ENCODE results near the gene AMBP. TPM values are rescaled to one million over a fixed set of nuclear protein-coding genes. Genes with fewer than 3 reads are reported as not detected.

The AMBP gene
- total RNA-seq, 2 experiments from 2014 or later, result not detected

Other genes starting within 250 kb of the AMBP start
- under 1 TPM; 0.60 to 0.75 TPM for gene ZNF618, start 202.0 kb downstream of the AMBP start, total RNA-seq
- not detected for gene KIF12, start 21.0 kb upstream of the AMBP start, total RNA-seq
- 1 to 10 TPM; 1.7 to 1.9 TPM for gene COL27A1, start 77.2 kb upstream of the AMBP start, total RNA-seq
- gene ORM1, start 244.8 kb upstream of the AMBP start, total RNA-seq, result not detected

Data from activated naive CD8-positive, alpha-beta T cell treated with anti-CD3 and anti-CD28 coated beads, Interleukin-2, amount 10 ng/mL, durations not matched to agents 7 days and 5 days (primary cell).